Activated CD8-positive, alpha-beta memory T cell treated with anti-CD3 and anti-CD28 coated beads, Interleukin-2, amount 10 ng/mL, durations not matched to agents 7 days and 5 days (primary cell): Measurements from ENCODE around the gene DDX3Y. TPM values are rescaled to one million over a fixed set of nuclear protein-coding genes. Genes with fewer than 3 reads are reported as not detected.
A peak's percentile ranks its signal among the peaks of the same experiment; 100 is the strongest.

Source experiments
- ATAC-seq: fragments of 150-1000 bp; cut with Tn5 transposase; one replicate; pipeline ENCODE4 v1.10.0; 2021; ENCODE audit warnings: moderate library complexity
- CTCF ChIA-PET: fragments of 350-600 bp; sonication (Branson Sonifier 250); formaldehyde crosslinking; loops from one replicate; lab custom pipeline; 2021; ENCODE audit warnings: antibody characterized with exemption; lab: Charles Lee
- DNase-seq: peaks from one replicate; pipeline ENCODE4 v3.0.0-alpha.2; 2020
- H3K27ac Mint-ChIP-seq: one replicate; pipeline ENCODE4 v1.8.0; 2021; ENCODE audit warnings: mild to moderate bottlenecking, mixed read lengths
- H3K27me3 Mint-ChIP-seq: one replicate; pipeline ENCODE4 v1.8.0; 2021; ENCODE audit warnings: mixed read lengths
- H3K36me3 Mint-ChIP-seq: one replicate; pipeline ENCODE4 v1.8.0; 2021; ENCODE audit warnings: mild to moderate bottlenecking, mixed read lengths
- H3K4me1 Mint-ChIP-seq: one replicate; pipeline ENCODE4 v1.8.0; 2021; ENCODE audit warnings: mixed read lengths
- H3K4me3 Mint-ChIP-seq: one replicate; pipeline ENCODE4 v1.8.0; 2021; ENCODE audit warnings: mild to moderate bottlenecking, moderate library complexity, mixed read lengths
- H3K9me3 Mint-ChIP-seq: one replicate; pipeline ENCODE4 v1.8.0; 2022; ENCODE audit warnings: low read depth, mixed read lengths
- total RNA-seq, 2 experiments: library from RNA; stranded (reverse); gene quantifications; one replicate each; pipeline ENCODE4 v1.2.3, GENCODE V29; 2021

The DDX3Y gene
- 100 to 1,000 TPM in 1 of 2 experiments, 10 to 100 TPM in 1; 91.7 to 101 TPM for total RNA-seq

DNA sequence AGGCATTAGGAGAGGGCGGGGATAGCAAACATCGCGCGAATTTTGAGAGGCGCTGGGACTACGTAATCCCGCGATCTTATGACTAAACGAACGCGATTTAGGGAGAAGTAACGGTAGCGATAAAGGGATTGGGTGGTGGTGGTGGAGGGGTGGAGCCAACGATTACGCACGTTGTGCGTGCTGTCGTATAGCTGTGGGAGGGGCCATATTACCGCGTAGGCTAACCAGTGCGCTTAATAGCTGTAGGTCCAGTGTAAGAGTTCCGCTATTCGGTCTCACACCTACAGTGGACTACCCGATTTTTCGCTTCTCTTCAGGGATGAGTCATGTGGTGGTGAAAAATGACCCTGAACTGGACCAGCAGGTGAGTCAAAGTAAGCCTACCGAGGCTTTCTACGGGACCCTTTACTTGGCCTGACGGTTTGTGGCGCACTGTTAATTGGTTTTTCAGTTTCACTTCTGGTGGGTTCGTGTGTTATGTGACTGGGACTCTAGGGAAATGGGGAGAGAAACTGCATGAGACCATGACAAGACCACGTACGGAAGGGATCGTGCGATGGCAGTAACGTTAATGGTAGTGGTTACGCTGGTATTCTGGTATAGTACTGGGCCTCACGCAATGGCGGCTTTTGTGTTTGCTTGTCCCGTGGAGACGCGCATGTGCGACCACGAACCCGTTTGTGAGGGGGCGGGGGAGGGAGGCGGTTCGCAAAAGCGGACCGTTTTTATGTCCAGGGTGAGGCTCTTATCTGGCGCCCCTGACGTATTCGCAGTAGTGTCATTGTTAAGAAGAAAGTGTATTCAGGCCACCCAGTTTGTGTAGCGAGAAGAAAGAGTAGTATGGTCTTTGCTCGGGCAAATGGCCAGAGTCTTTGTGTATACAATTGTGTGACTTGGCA, at the start of gene DDX3Y:
DDX3Y (plus strand) TSS at position 251 of the 899 bp plus-strand sequence; CDS start at position 320, 69 bp downstream.
- peaks cover 25% of the 10 kb centered on the region for H3K36me3 Mint-ChIP-seq
- ATAC-seq (peak; percentile 90), DNase-seq (peak; percentile 93)
- CTCF ChIA-PET = no interaction called here
- H3K4me3 Mint-ChIP-seq = peak within 1 kb of the TSS; percentile 99
- peaks cover 23% of the 10 kb centered on the region for H3K4me1 Mint-ChIP-seq
- no peaks in the 10 kb centered on the region for H3K9me3 Mint-ChIP-seq
- peak within 1 kb of the TSS; percentile 99 for H3K27ac Mint-ChIP-seq
- H3K27me3 Mint-ChIP-seq = no peaks in the 10 kb centered on the region

- no peak for ATAC-seq
- Mint-ChIP-seq H3K9me3 (no peaks in the 10 kb centered on the region), H3K27me3 (no peaks in the 10 kb centered on the region), H3K36me3 (peaks cover 24% of the 10 kb centered on the region), H3K4me3 (no peak overlapping the region), H3K27ac (no peak overlapping the region), H3K4me1 (no peaks in the 10 kb centered on the region)
- CTCF ChIA-PET = no interaction called here
- DNase-seq = no peak
These were observed 48.8 kb upstream of the DDX3Y start for GRCh38 chrY:12855791-12856275.

DNA sequence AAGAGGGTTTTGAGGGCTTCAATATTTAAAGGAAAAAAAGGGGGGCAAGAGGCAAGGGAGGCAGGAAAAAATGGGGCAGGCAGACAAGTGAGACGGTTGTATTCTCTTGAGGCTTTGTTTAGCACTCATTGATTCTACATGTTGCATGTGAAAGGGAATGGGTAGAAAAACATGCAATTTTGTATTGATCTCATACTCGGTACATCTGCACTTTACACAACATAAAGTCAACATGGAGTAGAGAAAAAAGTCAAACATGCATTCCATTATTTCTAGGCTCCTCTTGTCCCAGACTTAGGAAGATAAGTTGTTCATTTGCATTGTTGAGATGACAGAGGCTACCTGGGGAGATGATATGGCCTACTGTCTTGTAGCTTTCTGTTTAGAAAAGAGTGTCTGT, 36.7 kb upstream of the DDX3Y start:
- Mint-ChIP-seq H3K27ac (no peak overlapping the region), H3K4me1 (no peaks in the 10 kb centered on the region), H3K27me3 (no peaks in the 10 kb centered on the region), H3K36me3 (no peaks in the 10 kb centered on the region), H3K9me3 (no peaks in the 10 kb centered on the region), H3K4me3 (no peak overlapping the region)
- ATAC-seq (no peak), DNase-seq (no peak)
- CTCF ChIA-PET = no interaction called here

DNA sequence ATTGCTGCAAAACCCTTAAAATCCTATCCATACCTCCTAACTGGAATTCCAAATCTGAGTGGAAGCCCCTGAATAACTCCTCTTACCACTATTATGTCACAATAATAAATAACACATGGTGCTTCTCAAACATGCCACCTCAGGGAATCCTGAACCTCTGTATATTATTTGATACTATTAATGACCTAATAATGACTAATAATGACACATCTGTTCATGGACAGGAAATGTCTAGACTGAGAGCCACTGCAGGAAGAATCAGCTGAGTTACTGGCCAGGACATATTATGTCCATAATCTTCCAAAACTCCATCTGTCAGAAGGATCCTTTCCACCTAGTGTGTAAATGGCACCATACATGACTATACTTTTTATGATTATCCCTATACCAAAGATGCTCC, 7.7 kb upstream of the DDX3Y start:
- ATAC-seq = no peak
- Mint-ChIP-seq H3K4me3 (no peak overlapping the region), H3K36me3 (no peaks in the 10 kb centered on the region), H3K27me3 (no peaks in the 10 kb centered on the region), H3K9me3 (no peaks in the 10 kb centered on the region), H3K4me1 (no peaks in the 10 kb centered on the region), H3K27ac (no peak overlapping the region)
- no peak for DNase-seq
- CTCF ChIA-PET = no interaction called here

- Mint-ChIP-seq H3K27me3 (no peaks in the 10 kb centered on the region), H3K36me3 (no peaks in the 10 kb centered on the region), H3K4me1 (no peaks in the 10 kb centered on the region), H3K9me3 (no peaks in the 10 kb centered on the region), H3K4me3 (no peak overlapping the region), H3K27ac (no peak overlapping the region)
- no peak for ATAC-seq
- no peak for DNase-seq
- CTCF ChIA-PET = no interaction called here
These were observed 6.1 kb upstream of the DDX3Y start for GRCh38 chrY:12898604-12899003.

- H3K9me3 Mint-ChIP-seq = no peaks in the 10 kb centered on the region
- CTCF ChIA-PET = no interaction called here
- H3K36me3 Mint-ChIP-seq = peaks cover 31% of the 10 kb centered on the region
- H3K4me1 Mint-ChIP-seq = peaks cover 29% of the 10 kb centered on the region
- H3K27me3 Mint-ChIP-seq = no peaks in the 10 kb centered on the region
- DNase-seq = peak; percentile 86
- peak overlapping the region; percentile 99 for H3K4me3 Mint-ChIP-seq
- ATAC-seq = peak; percentile 61
- H3K27ac Mint-ChIP-seq = peak overlapping the region; percentile 99
These were observed 827 bp downstream of the DDX3Y start for GRCh38 chrY:12905517-12905872.

DNA sequence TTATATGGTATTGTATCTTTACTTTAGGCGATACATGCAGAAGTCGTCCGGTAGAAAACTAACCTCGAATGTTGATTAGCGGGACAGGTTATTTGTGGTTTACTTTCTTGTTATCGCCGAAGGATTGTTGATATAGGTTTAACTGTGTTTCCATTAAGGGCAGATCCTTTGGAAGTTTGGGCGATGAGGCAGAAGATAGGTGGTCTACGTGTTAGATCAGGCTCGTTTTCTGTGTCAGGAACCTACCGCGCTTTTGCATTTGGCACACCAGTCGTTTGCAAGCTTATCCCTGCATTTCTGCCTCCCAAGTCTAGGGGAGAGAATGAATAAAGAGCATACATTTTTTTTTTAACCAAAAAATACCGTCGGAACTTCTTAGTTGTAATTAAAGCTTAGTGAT, 1.2 kb downstream of the DDX3Y start:
- ATAC-seq = no peak
- H3K4me1 Mint-ChIP-seq = peaks cover 31% of the 10 kb centered on the region
- CTCF ChIA-PET = no interaction called here
- H3K27me3 Mint-ChIP-seq = no peaks in the 10 kb centered on the region
- H3K27ac Mint-ChIP-seq = peak overlapping the region; percentile 99
- peak overlapping the region; percentile 99 for H3K4me3 Mint-ChIP-seq
- H3K9me3 Mint-ChIP-seq = no peaks in the 10 kb centered on the region
- H3K36me3 Mint-ChIP-seq = peaks cover 33% of the 10 kb centered on the region
- peak; percentile 48 for DNase-seq

GRCh38 chrY:12913541-12913940, 8.9 kb downstream of the DDX3Y start:
- H3K27ac Mint-ChIP-seq = no peak overlapping the region
- H3K36me3 Mint-ChIP-seq = peaks cover 57% of the 10 kb centered on the region
- H3K4me3 Mint-ChIP-seq = no peak overlapping the region
- H3K9me3 Mint-ChIP-seq = no peaks in the 10 kb centered on the region
- CTCF ChIA-PET = interaction anchor here (1.0 to 1.6 kb wide), 2 partner anchors 16 to 430 kb away, joined by 3 to 4 read pairs; no protein-coding TSS in a partner anchor
- H3K4me1 Mint-ChIP-seq = peaks cover 23% of the 10 kb centered on the region
- DNase-seq = no peak
- H3K27me3 Mint-ChIP-seq = no peaks in the 10 kb centered on the region
- ATAC-seq = no peak

- CTCF ChIA-PET = interaction anchor here (0.6 kb wide), 1 partner anchor 111 kb away, joined by 3 read pairs; no protein-coding TSS in a partner anchor
- Mint-ChIP-seq H3K36me3 (no peaks in the 10 kb centered on the region), H3K27me3 (no peaks in the 10 kb centered on the region), H3K4me3 (no peak overlapping the region), H3K4me1 (no peaks in the 10 kb centered on the region), H3K9me3 (no peaks in the 10 kb centered on the region), H3K27ac (no peak overlapping the region)
- DNase-seq (no peak), ATAC-seq (no peak)
These were observed 23.4 kb downstream of the DDX3Y start for GRCh38 chrY:12928043-12928442.

DNA sequence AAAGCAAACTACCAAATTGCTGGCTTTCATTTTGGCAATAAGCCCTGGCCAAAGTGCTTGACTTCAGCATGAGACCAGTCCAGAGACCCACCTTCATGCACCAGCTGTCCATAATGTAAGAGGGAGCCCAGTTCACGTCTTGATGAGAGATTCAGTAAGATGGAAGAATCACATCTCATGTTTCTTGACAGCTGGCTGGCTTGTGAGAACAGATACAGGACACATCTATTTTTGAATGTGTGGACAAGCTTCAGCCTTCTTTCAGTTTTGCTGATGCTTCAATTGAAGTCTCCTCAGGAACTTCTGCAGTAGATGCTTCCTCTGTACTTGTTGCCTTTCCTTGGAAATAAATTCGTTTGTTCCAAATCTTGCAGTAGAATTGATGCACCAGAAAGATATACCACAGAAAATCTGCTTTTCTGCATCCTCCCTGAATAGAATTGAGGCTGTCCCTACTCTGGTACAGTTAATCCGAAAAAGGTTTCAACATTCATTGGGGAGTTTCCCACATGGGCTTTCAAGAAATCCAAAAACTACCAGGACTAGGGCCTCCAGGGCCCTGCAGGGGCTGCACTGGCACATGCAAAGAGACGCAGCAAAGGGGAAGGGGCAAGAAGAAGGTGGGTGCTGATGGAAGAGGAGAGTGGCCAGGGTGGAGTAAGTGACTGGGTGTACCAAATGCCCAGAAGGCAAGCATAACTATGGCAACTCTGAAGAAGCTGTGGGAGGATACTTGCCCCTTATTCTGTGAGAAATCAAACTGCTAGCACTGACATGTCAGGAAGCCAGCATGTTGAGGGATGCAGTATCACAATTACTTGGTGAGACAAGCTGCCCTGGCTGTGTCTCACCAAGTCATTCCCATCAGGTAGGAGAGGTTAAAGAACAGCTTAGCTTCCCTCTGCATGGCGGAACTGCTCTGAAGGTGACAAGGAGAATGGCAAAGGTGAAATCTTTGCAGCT, 37.3 kb downstream of the DDX3Y start:
- H3K36me3 Mint-ChIP-seq = peaks cover 5% of the 10 kb centered on the region
- DNase-seq (no peak), ATAC-seq (no peak)
- H3K27ac Mint-ChIP-seq = no peak overlapping the region
- H3K4me3 Mint-ChIP-seq = no peak overlapping the region
- peaks cover 4% of the 10 kb centered on the region for H3K9me3 Mint-ChIP-seq
- H3K4me1 Mint-ChIP-seq = no peaks in the 10 kb centered on the region
- CTCF ChIA-PET = no interaction called here
- H3K27me3 Mint-ChIP-seq = no peaks in the 10 kb centered on the region

Other genes with a start within 250 kb of the DDX3Y start
- 10 to 100 TPM; 16.7 to 25.3 TPM for gene USP9Y, start 203.6 kb upstream of the DDX3Y start, total RNA-seq